ENCODE results near the gene DMBX1.

DMBX1 gene

DNA sequence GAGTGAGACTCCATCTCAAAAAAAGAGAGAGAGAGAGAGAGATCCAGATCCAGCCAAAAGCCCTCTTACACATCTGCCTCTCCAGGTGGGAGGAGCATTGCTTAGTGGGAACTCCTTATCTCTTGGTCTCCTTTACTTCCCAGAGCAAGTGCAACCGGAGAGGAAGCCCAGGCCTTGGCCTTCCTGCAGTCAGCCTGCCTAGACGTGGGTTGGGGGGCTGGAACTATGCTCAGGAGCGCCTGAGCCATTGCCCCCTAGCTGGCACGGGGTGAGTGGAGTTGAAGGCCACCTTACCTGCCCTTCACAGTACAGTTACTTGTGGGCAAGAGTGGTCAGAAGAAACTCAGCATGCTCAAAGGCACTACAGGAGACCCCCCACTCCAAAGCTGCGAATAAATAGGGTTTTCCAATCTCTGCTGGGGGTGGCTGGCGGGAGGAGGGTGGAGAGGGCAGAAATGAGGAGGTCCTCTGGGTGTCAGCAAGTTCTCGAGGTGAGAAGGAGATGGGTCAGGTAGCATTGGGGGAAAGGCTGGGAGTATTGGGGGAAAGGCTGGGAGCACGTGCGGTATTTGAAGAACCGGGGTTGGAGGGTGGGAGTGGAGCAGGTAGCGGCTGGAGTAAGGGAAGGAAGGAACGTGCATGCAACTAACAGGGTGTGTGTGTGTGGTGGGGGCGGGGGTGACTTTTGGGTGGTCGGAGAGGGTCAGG lies 4.7 kb upstream of the DMBX1 start:
- no peak for DNase-seq

DNA sequence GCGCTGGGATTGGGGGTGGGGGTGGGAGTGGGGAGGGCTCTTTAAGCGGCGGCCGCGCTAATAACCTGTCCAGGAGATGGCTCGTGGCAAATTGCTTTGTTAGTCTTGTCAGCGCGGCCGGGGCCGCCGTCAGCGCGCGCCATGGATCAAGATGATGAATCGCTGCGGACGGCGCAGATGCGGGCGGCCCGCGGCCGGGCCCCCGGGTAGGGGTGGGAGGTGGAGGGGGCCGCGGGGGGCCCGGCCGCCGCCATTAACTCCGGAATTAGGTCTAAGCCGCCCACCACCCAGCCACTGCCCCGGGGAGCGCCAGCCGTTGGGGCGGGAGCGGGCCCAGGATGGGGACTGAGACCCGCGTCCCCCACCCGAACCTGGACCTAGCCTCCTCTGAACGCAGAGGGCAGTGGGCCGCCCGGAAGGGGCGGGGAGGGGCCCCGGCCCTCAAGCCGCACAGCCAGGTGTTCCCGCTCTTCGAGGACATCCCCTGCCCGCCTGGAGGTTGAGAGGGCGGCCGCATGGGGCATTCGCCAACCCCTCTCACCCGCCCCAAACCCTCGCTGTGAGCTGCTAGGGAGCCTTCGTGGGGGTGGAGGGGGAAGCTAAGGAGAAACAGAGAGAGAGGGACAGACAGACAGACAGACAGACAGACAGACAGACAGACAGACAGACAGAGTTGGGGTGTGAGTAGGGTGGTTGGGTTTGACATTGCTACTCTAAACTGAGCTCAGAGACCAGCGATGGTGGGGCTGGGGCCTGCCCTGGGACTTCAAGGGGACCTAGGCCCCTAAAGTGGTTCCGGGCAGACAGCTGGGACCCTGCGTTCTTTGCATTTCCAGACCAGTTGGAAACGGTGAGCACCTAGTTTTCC lies 3.8 kb upstream of the DMBX1 start:
- DNase-seq, result no peak

DNA sequence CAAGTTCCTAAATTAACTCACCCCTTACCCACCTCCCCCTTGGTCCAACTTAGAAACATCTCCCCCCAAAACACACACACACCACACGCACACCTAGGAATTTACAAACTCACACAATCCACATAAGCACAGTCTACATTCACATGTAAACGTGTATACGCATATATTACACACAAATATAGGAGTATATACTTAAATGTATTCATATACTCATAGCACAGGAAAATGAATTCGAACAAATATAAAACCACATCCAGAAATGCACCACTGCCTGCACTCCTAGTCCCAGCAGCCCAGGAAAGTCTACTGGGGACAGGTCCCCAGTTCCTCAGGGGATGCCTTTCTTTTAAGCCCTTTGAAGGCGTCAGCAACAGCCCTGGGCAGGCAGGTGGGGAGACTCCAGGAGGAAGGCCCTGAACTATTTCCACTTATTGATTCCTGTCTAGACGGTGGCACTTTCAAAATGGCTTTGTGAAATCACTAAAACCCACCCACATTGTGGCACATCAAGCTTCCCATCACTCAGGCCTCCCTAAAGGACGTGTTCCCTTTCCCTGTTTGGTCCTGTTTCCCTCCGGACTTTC lies 3.1 kb upstream of the DMBX1 start:
- no peak for DNase-seq

DNA sequence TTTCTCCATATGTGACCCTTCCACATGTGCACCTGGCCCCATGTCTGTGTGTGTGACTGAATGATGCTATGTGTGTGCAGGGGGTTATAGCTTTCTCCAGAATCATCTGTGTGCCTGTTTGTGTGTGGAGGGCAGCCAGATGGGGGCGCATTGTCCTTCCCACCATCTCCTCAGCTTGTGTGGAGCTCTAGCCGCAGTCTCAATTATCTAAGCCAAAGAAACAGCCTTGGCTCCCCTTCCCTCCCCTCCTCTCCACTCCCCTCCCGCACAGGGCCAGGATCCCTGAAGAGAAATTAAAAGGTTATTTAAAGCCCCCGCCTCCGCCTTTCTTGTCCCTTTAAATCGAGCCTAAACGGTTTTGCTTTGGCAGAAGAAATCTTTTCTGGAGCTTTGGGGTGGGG lies 1.8 kb upstream of the DMBX1 start:
- DNase-seq, result no peak

DNA sequence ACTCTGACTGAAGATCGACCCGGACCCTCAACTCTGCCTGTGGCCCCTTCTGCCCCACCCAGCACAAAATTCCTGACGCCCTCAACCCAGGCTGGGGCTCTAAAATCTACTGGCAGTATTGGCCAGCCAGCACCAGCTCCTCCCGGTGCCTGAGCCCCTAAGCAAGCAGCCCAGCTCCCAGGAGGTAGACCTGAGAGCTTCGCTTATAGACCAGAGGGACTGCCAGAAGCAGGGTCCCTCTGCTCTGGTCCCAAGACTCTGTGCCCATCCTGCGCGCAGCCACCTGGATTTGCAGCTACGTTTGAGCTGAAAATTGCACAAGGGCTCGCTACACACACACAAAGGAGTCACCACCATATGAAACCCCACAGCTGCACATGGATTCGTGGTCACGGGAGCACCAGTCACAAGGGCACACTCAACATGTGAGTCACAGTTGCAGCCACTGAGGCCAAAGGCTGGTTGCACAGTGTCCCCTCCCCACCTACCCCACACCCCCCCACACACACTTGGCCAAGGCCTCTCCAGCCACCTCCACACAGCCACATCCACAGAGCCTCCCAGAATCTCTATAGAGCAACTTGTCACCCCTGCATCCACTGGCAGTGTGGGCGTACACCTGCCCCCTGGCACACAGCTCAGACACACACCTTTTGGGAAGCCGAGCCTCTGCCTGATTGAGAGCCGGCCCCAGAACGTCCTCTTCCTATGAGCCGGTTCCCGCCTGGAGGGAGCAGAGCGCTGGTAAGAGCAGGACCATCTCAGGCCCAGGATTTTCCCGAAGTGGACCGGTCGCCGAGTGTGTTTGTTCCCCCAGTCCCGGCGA lies 1.1 kb upstream of the DMBX1 start:
- no peak for DNase-seq

DNA sequence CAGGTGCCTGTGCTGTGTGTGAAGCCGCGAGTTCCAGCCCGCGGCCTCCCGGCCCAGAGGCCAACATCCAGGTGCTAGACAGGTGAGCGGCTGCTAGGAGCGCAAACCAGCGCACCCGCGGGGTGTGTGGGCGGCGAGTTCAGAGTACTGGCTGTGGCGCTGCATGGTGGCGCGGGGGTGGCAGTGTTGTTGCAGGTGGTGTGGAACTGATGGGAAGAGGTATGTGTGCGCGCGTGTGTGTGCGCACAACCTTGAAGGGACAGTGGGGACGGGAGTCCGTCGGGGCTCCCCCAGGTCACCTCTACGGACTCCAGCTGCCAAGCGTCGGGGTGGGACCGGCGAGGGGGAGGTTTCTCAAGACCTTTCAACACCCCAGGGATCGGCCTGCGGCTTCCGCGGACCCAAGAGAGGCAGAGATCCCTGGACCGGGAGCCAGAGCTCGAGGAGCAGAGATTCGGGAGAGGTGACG lies 433 bp upstream of the DMBX1 start:
- DNase-seq, result no peak

DNA sequence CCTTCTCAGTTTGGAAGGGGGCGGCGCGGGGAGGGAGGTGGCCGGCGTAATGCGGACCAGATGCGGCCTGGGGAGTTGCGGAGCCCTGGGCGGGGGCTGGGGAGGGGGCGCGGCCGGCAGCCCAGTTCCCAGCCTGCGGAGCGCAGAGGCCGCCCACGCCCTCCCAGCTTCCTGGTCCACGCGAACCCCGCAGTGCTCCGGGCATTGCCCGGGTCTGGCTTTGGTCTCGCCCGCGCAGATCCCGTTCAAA lies 695 bp downstream of the DMBX1 start:
- no peak for DNase-seq

DNA sequence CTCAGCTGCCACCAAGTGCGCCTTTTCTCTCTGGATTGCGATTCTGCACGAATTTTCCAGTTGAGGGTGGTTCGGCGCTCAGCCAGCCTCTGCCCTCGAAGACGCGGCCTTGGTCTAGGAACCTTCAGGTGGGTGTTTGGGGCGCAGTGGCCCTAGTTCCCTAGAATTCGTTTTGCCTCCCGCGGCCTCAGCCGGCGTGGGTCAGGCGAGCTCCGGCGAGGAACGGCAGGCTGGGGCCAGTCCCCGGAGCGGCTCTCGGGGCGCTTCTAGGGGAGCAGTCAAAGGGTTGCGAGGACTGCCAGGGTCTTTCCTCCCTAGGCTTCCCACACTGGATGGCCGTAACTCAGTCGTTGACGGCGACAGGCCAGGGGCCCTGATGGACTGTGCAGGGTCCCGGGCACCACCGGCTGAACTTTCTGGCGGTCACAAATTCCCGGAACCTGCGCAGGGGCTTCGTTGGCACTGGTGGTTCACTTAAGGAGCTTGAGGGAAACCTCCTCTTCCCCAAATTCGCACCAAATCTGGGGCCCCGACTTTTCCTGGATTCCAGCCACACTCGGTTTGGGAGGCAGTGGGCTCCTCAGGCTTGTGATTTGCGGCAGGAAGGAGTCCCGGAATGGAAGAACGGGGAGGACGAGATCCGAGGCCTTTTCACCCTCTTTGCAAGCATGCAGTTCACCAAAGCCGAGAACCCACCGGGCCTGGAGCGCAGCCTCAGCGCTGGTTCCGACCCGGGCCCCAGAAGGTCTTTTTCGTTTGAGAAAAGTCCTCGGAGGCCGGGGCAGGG lies 1.2 kb downstream of the DMBX1 start:
- DNase-seq, result no peak

DNA sequence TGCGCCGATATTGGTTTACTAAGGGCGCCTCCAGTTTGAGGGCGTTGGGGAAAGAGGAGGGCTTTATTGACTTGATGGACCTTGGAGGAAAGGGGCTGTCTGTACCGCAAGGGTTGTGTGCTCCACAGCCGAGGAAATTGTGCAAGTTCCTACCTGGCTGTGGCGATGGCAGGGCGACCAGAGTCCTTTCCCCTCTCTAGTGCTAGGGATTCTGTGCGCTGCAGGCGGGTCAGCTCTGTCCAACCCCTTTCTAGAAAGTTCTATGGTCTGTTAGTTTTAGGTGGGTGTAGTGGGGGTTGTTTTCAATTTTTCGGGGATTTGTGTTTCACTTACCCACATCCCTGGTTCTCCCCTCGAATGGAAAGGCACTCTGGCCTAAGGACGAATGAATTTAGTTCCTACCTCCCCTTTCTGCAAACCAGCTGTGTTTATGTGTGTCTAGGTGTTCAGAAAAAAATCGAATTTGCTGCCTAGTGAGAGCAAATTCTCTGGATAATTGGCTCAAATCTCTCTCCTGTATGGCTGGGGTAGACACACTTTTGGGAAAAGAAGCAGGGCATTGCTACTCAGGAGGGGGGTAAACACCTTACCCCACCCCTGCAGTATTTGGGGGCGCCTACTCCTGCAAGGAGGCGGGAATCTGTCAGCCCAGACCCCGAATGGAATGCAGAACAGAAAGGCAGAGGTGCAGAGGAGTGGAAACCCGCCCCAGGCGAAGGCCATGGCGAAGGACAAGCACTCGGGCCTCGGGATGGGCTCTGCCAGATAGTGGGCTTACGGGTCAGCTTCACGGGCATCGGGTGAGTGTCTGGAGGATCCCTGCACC lies 2.0 kb downstream of the DMBX1 start:
- no peak for DNase-seq

DNA sequence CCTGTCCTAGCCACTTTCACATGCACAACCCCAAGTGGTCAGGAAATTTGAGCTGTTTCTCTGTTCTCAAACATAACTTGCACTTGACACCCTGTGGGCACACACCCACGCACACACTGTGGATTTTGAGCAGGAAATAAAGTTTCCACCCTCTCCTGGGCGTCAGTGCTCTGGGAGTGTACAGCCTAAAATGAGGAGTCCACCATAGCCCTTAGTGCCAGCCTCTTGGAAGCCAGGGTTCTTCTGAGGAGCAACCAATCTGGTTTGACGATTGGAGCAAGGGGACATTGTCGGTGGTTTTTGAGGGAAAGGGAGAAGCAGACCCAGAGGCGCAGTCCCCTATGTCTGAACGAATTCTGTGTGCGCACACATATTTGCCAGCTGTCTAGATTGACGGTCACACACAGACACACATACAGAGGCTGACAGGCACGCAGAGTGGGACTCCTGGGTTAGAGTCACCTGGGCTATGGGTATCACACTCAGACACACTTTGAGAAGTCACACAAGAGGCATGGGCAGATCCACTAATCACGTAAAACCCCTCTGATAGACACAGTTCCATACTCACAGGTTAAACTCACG lies 2.7 kb downstream of the DMBX1 start:
- no peak for DNase-seq

DNA sequence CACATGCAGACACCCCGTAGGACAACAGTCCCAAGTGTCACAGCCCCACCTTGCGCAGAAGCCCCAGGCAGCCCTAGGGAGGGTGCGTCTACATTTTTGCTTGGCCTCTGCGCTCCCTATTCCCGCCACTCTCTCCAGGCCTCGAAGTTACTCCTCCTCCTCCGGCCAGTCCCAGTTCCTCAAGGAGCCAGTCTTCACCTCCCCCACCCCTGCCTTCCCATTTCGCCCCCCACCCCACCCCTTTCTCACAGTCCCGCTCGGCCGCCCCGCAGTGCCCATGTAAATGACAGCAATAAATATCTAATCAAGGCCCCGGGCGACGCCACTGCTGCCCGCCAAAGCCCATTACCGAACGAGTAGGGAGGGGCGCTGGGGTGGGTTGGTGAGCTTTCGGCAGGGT lies 3.2 kb downstream of the DMBX1 start:
- no peak for DNase-seq

DNA sequence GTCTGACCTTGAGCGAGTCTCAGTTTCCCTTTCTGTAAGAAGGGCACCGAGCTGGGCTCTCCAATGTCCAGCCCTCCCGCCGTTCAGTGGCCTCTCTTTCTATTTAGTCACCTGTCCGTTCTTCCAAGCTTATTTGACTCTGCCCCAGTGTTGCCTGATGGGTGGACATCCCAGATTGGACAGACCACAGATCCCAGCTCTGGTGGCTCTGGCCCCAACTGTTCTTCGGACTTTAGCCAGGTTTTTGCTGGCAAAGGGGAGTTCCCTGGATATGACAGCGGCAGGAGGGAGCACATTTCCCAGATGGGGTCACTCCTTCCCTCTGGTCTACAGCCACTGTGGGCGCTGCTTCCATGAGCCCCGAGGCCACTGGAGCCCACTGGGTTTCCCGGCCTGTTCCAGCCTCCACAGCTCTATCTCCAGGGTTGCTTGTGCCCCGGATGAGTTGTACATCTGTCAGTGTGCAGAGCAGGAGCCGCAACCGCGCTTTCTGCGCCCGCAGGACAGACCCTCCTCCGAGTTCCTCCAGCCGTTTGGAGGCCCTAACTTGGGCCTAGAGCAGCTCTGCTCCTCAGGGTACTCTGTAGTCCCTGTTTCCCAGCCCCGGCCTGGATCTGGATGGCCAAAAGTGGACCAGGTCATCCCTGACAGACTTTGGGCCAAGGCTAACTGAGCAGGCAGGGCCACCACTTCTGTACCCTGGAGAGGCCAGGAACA lies 3.8 kb downstream of the DMBX1 start:
- DNase-seq, result no peak

DNA sequence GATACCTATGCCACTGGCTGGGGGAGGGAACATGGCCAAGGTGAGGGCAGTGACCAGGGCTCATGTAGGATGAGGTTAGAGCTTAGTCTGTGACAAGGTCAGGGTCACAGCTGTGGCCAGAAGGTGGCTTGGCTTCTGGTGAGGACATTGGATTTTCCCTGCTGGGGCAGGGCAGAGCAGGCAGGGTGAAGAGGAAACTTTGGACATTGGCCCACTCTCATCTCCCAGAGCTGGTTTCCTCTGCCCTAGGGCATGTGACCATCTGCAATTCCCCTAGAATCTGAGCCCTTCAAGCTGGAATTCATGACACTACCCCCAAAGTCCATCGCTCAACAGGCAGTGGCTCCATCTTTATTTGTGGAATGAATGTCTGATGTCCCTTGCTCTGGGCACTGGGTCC lies 5.3 kb downstream of the DMBX1 start:
- DNase-seq, result no peak

DNA sequence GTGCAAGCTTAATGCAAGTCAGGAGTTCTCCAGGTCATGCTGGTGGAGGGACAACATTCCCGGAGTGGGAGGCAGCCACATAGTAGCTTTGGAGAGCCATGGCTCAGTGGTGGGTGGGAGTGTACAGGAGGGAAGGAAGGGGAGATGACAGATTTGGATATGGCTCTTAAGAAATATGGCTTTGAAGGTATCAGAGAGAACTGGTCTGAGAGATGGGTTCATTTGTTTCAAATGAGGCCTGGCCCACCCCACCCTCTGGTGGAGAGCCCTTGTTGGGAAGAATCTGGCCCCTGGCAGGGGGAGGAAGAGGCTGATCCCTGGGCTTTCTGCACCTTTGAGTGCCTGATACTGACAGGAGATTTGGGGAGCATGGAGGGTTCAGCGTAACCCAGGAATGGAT lies 6.1 kb downstream of the DMBX1 start:
- DNase-seq, result no peak

DNA sequence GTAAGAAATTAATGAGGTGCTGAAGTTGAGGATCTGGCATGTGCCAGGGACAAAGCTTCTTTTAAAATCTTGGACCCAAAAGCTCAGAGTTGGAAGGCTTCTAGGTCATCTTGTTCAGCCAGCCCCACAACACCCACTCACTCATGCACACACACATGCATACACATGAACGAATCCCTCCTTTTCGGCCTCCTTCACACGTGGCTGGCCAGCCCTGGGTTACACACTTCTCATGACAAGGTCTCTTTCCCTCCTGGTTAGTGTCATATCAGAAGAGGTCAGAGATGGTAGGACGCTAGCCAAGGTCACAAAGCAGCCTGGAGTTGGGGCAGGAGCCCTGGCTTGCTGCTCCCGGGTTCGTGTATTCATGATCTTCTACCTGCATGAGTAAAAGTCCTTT lies 6.9 kb downstream of the DMBX1 start:
- DNase-seq, result no peak

DNA sequence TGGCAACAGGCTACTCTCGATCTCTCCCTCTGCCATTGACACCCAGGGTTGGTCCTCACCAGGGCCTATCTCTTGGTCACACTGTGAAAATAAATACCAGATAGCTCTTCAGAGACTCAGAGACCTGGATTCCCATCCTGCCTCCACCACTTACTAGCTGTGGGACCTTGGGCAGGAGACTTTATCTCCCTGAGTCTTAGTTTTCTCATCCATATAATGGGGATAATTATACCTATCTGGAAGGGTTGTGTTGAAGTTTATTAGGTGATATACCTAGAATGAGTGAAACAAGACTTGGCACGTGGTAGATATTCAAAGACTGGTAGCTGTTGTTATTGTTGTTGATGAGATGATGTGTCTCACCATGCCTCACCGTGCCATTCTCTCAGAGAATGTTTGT lies 7.4 kb downstream of the DMBX1 start:
- DNase-seq, result no peak

DNA sequence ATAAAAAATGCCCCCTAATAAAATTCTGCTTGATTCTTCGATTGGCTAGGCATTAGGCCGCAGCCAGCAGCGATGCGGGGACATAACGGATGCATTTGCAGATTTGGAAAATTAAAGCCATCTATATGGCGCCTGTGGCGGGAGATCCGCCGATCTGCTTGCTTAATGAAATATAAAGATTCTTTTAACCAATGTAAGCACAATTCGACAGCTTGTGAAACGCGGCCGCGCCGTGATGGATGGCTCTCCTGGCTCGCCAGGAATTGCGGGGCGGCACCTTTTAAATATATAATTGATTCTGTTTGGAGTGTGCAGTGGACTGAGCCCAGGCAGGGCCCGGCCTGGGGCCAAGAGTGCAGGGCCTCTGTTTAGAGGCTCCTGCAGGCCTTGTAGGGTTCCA lies 8.0 kb downstream of the DMBX1 start:
- DNase-seq, result no peak

DNA sequence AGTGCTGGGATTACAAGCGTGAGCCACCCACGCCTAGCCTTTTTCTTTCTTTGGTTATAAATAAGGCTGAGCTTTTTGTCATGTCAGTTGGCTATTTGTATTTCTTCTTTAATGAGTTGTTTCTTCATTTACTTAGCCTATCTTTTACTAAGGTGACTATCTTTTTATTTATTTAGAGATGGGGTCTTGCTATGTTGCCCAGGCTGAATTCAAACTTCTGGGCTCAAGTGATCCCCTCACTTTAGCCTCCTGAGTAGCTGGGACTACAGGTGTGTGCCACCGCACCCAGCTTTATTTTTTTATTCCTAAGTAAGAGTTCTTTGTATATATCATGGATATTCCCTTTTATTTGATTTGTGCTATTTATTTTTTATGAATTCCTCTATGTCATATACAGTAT lies 11.9 kb downstream of the DMBX1 start:
- no peak for DNase-seq

DNA sequence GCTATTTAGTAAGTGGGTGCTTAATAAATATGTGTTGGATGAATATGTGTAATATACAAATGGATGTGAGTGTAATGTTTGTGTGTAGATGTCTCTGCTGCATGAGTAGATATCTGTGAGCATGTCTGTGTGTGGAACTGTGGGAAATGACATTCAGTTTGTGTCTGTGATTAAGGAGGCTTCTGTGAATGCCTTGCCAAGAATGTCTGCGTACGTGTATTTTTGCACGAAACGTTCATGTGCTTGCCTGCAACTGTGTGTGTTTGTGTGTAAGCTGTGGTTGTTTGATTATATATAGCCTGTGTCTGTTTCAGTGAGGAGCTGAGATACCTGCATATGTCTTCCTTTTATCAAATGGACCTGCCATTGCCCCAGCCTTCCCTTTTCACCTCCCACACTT lies 13.8 kb downstream of the DMBX1 start:
- DNase-seq, result no peak

DNA sequence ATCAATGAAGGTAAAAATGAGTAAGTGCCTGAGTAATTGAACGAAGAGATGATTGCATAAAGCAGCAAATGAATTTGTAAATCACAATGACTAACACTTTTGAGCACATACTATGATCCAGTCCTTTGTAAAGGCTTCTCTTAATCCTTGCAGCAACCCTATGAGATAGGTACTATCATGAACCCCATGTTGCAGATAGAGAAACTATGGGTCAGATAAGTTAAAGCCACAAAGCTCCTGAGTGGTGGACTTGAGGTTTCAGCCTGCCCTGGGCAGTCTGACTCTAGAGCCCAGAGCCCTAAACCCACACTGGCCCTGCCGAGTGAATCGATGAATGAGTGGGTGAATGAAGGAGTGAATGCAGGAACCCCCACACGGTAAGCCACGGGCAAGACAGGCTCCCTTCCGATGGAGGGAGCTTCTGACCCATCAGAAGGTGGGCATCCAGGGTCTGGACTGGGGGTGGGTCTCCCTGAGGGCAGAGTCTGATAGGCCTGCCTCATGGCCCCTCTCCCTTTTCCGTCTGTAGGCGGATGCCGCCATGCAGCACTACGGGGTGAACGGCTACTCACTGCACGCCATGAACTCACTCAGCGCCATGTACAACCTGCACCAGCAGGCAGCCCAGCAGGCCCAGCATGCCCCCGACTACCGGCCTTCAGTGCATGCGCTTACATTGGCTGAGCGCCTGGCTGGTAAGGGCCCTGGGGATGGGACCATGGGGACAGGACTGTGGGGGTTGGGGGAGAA lies 17.0 kb downstream of the DMBX1 start:
- no peak for DNase-seq

Data from NCI-H510A treated with DMSO at 0.1 percent for 48 hours (cell line).